Measurements from ENCODE around the gene ZCCHC2. TPM values are rescaled to one million over a fixed set of nuclear protein-coding genes. Genes with fewer than 3 reads are reported as not detected.
A peak's percentile ranks its signal among the peaks of the same experiment; 100 is the strongest.

The ZCCHC2 gene
- total RNA-seq, 1 donor = 9.9 TPM

GRCh38 chr18:62625019-62625418 lies 102.2 kb downstream of the ZCCHC2 start:
- no peak overlapping the region for H3K4me3 ChIP-seq (ENCODE audit: low read depth, low read length)
- TF ChIP-seq, protein P1, sequence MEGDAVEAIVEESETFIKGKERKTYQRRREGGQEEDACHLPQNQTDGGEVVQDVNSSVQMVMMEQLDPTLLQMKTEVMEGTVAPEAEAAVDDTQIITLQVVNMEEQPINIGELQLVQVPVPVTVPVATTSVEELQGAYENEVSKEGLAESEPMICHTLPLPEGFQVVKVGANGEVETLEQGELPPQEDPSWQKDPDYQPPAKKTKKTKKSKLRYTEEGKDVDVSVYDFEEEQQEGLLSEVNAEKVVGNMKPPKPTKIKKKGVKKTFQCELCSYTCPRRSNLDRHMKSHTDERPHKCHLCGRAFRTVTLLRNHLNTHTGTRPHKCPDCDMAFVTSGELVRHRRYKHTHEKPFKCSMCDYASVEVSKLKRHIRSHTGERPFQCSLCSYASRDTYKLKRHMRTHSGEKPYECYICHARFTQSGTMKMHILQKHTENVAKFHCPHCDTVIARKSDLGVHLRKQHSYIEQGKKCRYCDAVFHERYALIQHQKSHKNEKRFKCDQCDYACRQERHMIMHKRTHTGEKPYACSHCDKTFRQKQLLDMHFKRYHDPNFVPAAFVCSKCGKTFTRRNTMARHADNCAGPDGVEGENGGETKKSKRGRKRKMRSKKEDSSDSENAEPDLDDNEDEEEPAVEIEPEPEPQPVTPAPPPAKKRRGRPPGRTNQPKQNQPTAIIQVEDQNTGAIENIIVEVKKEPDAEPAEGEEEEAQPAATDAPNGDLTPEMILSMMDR (IDR thresholded peaks at IDR 0.05; ENCODE audit: insufficient read depth, low read length) = no peak
- peak; percentile 56 for DNase-seq (ENCODE audit: low read depth)

Other genes with a start within 250 kb of the ZCCHC2 start
- gene TNFRSF11A, start 197.7 kb upstream of the ZCCHC2 start, total RNA-seq (ENCODE audit: low replicate concordance) = 0.08 and 1.1 TPM in 2 replicates
- 7.2 and 14.1 TPM in 2 replicates for gene PHLPP1, start 192.5 kb downstream of the ZCCHC2 start, total RNA-seq (ENCODE audit: low replicate concordance)

Data from fibroblast of the aortic adventitia (primary cell).